GM20000 (cell line): ENCODE data around the gene SEMA5A.

Source experiments
- DNase-seq: peaks from one replicate; pipeline ENCODE4 v3.0.0; 2012; ENCODE audit warnings: low spot score
- TF ChIP-seq, protein P1 (sequence below): IDR thresholded peaks from 2 replicates; pipeline ENCODE4 v1.5.1; 2012; ENCODE audit warnings: mild to moderate bottlenecking, control low read depth; ENCODE audit errors: extremely low read depth, missing control alignments

Gene SEMA5A

DNA sequence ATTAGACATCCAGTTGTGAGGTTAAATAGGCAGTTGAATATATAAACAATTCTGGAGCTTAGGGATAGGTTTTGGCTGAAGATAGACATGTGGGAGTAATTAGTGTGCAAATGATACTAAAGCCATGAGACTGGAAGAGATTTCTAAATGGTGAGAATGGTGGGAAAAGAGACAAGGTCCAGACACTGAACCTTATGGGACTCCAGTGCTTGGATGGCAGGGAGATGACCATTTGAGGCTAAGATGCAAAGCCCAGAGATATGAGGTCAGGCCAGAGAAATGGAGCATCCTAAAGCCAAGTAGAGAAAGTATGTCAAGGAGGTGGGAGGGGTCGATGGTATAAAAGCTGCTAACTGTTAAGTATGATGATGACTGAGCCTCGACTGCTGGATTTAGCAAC lies 115.6 kb downstream of the SEMA5A start:
- TF ChIP-seq, protein P1, sequence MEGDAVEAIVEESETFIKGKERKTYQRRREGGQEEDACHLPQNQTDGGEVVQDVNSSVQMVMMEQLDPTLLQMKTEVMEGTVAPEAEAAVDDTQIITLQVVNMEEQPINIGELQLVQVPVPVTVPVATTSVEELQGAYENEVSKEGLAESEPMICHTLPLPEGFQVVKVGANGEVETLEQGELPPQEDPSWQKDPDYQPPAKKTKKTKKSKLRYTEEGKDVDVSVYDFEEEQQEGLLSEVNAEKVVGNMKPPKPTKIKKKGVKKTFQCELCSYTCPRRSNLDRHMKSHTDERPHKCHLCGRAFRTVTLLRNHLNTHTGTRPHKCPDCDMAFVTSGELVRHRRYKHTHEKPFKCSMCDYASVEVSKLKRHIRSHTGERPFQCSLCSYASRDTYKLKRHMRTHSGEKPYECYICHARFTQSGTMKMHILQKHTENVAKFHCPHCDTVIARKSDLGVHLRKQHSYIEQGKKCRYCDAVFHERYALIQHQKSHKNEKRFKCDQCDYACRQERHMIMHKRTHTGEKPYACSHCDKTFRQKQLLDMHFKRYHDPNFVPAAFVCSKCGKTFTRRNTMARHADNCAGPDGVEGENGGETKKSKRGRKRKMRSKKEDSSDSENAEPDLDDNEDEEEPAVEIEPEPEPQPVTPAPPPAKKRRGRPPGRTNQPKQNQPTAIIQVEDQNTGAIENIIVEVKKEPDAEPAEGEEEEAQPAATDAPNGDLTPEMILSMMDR = no peak

DNA sequence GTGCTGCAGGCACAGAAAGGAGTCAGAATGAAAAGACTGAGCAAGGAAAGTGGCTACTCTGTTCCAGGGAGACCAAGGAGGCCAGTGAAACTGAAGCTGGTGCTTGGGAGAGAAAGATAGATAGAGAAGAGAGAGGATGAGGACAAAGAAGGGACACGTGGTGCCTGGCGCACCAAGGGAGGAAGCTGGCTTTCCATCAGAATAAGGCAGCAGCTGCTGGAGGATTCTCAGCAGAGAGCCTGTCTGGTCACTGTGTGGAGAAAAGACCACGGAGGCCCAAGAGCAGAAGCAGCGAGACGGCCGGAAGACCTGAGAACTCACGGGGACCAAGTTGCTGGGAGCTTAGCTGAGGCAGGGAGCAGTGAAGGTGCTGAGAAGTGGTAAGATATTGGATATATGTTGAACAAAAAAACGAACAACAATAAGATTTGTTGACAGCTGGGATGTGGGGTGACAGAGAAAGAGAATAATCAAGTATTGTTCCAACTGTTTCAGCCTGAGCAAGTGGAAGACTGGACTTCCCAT lies 116.1 kb downstream of the SEMA5A start:
- no peak for DNase-seq
- TF ChIP-seq, protein P1 = no peak

More for the DNA sequence above, 115.6 kb downstream of the SEMA5A start:
- DNase-seq = no peak

DNA sequence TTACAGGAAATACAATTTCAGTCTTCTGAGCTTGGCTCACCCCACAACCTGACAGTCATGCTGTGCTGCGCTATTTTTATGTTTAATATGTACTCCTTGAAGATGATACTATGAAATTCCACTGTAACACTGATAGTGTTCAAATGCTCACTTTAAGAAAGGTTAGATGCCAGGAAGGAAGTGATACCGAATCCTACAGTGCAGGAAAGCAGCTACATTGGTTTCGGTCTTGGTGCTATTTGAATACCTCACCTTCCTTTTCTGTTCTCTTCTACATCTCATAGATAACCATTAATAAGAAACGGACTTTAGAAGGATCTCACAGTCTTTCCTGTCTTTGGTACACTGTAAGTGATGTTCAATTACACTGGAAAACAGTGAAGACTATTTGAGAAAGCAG lies 117.6 kb downstream of the SEMA5A start:
- DNase-seq = no peak

DNA sequence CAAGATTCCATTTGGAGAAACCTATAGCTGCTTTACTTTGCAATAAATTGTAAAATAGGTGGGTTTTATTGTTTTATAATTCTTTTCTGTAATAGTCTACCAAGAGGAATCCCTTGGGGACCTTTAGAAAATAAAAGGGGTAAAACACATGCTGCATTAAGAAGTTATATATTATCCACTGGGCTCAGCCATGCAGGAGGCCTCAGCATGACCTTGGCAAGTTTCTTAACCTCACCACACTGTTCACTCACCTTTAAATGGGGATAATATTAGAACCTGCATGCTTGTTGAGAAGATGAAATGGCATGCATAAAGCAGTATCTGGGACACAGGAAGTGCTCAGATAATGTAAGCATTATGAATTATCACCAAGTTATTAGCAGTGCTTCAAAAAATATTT lies 120.2 kb downstream of the SEMA5A start:
- TF ChIP-seq, protein P1 = no peak
- DNase-seq = no peak

More for the DNA sequence above, 117.6 kb downstream of the SEMA5A start:
- TF ChIP-seq, protein P1 = no peak

DNA sequence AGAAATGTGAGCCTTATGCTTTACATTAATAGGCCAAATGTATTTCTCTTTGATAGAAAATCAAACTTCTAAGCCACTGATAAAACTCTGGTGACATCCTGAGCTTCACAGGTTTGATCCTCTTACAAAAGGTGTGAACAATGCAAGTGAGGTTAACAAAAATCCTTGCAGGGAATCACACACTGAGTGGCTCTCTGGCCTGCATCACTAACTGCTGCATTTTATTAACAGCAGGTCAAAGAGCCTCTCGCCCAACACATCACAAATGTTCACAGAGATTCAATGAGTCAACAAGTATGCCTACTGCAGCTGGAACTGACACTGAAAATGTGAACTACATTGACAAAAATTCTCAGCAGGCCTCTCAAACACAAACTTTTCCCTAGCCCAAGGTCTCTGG lies 122.3 kb downstream of the SEMA5A start:
- no peak for DNase-seq
- TF ChIP-seq, protein P1 = no peak

DNA sequence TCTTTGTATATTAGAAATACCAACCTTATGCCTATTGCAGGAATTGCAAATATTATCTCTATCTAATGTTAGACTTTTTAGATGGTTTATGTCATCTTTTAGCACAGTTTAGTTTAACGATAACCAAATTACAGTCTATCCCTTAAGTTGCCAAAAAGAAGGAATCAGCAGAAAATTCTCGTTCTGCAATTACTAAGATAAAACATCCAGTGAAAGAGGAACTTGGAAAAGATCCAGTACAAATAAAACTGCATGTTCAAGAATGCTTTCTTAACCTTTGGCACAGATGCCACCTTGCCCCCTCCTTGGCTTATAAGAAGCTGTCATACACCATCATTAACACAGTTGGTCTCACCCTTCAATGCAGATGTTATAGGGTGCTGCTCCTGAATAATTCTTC lies 124.0 kb downstream of the SEMA5A start:
- TF ChIP-seq, protein P1 = no peak
- no peak for DNase-seq

DNA sequence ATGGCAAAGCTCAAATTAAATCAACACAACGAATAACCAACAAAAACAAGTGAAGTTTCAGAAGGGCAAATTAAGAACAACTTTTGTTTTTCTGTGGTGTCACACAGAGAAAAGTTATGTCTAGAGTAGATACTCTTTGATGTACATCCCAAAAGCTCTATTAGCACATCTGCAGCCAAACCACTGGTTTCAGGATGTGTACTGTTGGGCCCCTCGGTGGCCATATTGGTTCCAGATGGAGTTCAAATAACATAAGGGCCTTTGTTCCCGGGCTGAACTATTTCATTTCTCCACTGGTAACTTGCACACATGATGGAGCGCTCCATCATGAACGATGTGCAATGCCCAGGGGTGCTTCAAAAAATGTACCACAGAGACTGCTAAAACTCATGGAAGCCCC lies 126.1 kb downstream of the SEMA5A start:
- TF ChIP-seq, protein P1 = no peak
- DNase-seq = no peak
